ENCODE measurements around the gene GPANK1. TPM values are rescaled to one million over a fixed set of nuclear protein-coding genes. Genes with fewer than 3 reads are reported as not detected.

The GPANK1 gene
- total RNA-seq, 1 donor from 2014 or later = 10.0 TPM

GRCh38 chr6:31659649-31660380, 5.0 kb downstream of the GPANK1 start:
- no peak for TF ChIP-seq CTCF (IDR thresholded peaks at IDR 0.05; ENCODE audit: insufficient read depth, low read length, severe bottlenecking)
- DNase-seq (ENCODE audit: low read depth) (peak; percentile 56), FAIRE-seq (no peak)
- H3K4me3 ChIP-seq (ENCODE audit: low read depth, low read length) = peak overlapping the region; percentile 76
- H3K36me3 ChIP-seq (ENCODE audit: control insufficient read depth, insufficient read depth, low read length) = peaks cover 6% of the 10 kb centered on the region
- no peaks in the 10 kb centered on the region for H3K27me3 ChIP-seq (ENCODE audit: control insufficient read depth, insufficient read depth, low read length)

GRCh38 chr6:31658983-31659648, 5.7 kb downstream of the GPANK1 start:
- Histone ChIP-seq H3K4me3 (ENCODE audit: low read depth, low read length) (peak overlapping the region; percentile 76), H3K36me3 (ENCODE audit: control insufficient read depth, insufficient read depth, low read length) (peaks cover 6% of the 10 kb centered on the region), H3K27me3 (ENCODE audit: control insufficient read depth, insufficient read depth, low read length) (no peaks in the 10 kb centered on the region)
- FAIRE-seq = no peak
- no peak for TF ChIP-seq CTCF (IDR thresholded peaks at IDR 0.05; ENCODE audit: insufficient read depth, low read length, severe bottlenecking)
- no peak for DNase-seq (ENCODE audit: low read depth)

- TF ChIP-seq CTCF (IDR thresholded peaks at IDR 0.05; ENCODE audit: insufficient read depth, low read length, severe bottlenecking) = no peak
- peaks cover 6% of the 10 kb centered on the region for H3K36me3 ChIP-seq (ENCODE audit: control insufficient read depth, insufficient read depth, low read length)
- no peak overlapping the region for H3K4me3 ChIP-seq (ENCODE audit: low read depth, low read length)
- FAIRE-seq = no peak
- no peaks in the 10 kb centered on the region for H3K27me3 ChIP-seq (ENCODE audit: control insufficient read depth, insufficient read depth, low read length)
- DNase-seq (ENCODE audit: low read depth) = no peak
Measured at GRCh38 chr6:31658158-31658688, 6.6 kb downstream of the GPANK1 start.

- no peak overlapping the region for H3K4me3 ChIP-seq (ENCODE audit: low read depth, low read length)
- FAIRE-seq (no peak), DNase-seq (ENCODE audit: low read depth) (no peak)
- peaks cover 6% of the 10 kb centered on the region for H3K36me3 ChIP-seq (ENCODE audit: control insufficient read depth, insufficient read depth, low read length)
- TF ChIP-seq CTCF (IDR thresholded peaks at IDR 0.05; ENCODE audit: insufficient read depth, low read length, severe bottlenecking) = no peak
- H3K27me3 ChIP-seq (ENCODE audit: control insufficient read depth, insufficient read depth, low read length) = no peaks in the 10 kb centered on the region
Measured at GRCh38 chr6:31657406-31658157, 7.2 kb downstream of the GPANK1 start.

GRCh38 chr6:31655349-31656237, 9.2 kb downstream of the GPANK1 start, which contains the start of gene APOM:
TSS of gene APOM (plus strand) at chr6:31655894. CDS start at chr6:31655967, 73 bp downstream.
- FAIRE-seq (no peak), DNase-seq (ENCODE audit: low read depth) (no peak)
- no peak for TF ChIP-seq CTCF (IDR thresholded peaks at IDR 0.05; ENCODE audit: insufficient read depth, low read length, severe bottlenecking)
- peaks cover 4% of the 10 kb centered on the region for H3K36me3 ChIP-seq (ENCODE audit: control insufficient read depth, insufficient read depth, low read length)
- no peaks in the 10 kb centered on the region for H3K27me3 ChIP-seq (ENCODE audit: control insufficient read depth, insufficient read depth, low read length)
- H3K4me3 ChIP-seq (ENCODE audit: low read depth, low read length) = no peak within 1 kb of the TSS
